ENCODE data around the gene G0S2.

The G0S2 gene

DNA sequence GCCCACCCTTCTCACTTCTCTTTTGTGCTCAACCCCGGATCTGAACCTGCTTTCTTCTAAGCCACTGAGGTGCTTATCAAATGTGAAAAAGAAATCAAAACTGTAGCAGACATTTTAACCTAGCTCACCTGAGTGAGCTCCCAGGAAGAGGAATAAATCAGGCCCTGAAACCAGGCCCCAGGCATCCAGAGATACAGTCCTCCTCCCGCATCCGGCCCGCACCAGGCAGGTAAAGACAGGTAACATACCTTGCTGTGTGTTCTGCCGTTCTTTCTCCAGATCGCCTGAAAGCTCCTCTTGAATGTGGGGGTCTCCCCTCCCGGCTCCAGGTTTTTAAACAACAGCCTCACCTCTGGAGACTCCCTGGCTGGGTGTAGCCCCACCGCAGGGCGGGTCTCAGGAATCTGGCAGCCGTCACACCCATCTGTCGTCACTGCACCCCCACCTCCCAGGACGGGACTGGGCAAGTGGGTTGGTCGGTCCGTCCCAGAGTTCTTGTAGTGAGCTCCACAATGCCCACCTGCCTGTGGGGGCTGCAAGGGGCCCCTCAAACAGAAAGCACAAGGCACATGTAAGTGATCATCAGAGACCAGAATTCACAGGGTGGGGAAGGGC lies 23.0 kb upstream of the G0S2 start, which contains the start of gene LAMB3:
LAMB3 (minus strand) TSS at position 305 of the 615 bp plus-strand sequence. CDS start 1,481 bp downstream, outside the sequence.
- Histone ChIP-seq H2BK12ac (ENCODE audit: low read length) (no peak within 1 kb of the TSS), H2BK5ac (ENCODE audit: low read length) (no peak within 1 kb of the TSS), H2BK120ac (ENCODE audit: low read depth, low read length) (no peak within 1 kb of the TSS), H3K18ac (ENCODE audit: low read length) (peak within 1 kb of the TSS; percentile 42), H4K8ac (ENCODE audit: low read depth, low read length) (no peak within 1 kb of the TSS), H3K9ac (ENCODE audit: low read depth, low read length, poor library complexity) (no peak within 1 kb of the TSS), H4K91ac (ENCODE audit: low read depth, low read length, poor library complexity) (no peak within 1 kb of the TSS), H2AK5ac (ENCODE audit: low read depth, low read length) (no peak within 1 kb of the TSS), H3K36me3 (replicated peaks in 1 of 2; ENCODE audit: control insufficient read depth in 2 of 2, insufficient read depth in 2 of 2, low read length in 2 of 2) (no peaks in the 10 kb centered on the region), H3K9me3 (replicated peaks in 1 of 2; ENCODE audit: control insufficient read depth in 2 of 2, insufficient read depth in 1 of 2, low read depth in 1 of 2, low read length in 2 of 2) (no peaks in the 10 kb centered on the region), H3K14ac (ENCODE audit: low read length) (no peak within 1 kb of the TSS), H3K79me1 (ENCODE audit: low read depth, low read length) (no peaks in the 10 kb centered on the region), H3K4me3 (ENCODE audit: low read length in 2 of 2) (no peak within 1 kb of the TSS), H3K27ac (replicated peaks; ENCODE audit: low read length) (no peak within 1 kb of the TSS), H3K27me3 (ENCODE audit: control insufficient read depth in 3 of 3, insufficient read depth in 3 of 3, low read depth in 1 of 3, low read length in 3 of 3) (peaks cover 0 to 3% (median 0%) of the 10 kb centered on the region in 3 experiments), H3K4ac (ENCODE audit: low read length) (no peak within 1 kb of the TSS), H3K4me2 (ENCODE audit: insufficient read depth, low read length, poor library complexity, severe bottlenecking) (no peak within 1 kb of the TSS), H2BK15ac (ENCODE audit: low read length) (no peak within 1 kb of the TSS), H2AFZ (ENCODE audit: low read length) (no peak within 1 kb of the TSS), H3K4me1 (ENCODE audit: control insufficient read depth in 2 of 2, insufficient read depth in 1 of 2, low read depth in 1 of 2, low read length in 2 of 2) (peaks cover 0 to 3% of the 10 kb centered on the region in 2 donors), H3K23ac (ENCODE audit: low read depth, low read length, poor library complexity) (no peak within 1 kb of the TSS)
- WGBS, 2 donors (ENCODE audit: extremely low coverage in 2 of 2, insufficient read length in 2 of 2, insufficient replicate concordance in 1 of 2): no CpG with 5 or more reads among the region's 14 CpGs
- DNase-seq (ENCODE audit: low spot score): no peak

GRCh38 chr1:209652873-209653401 lies 22.3 kb upstream of the G0S2 start:
- DNase-seq (ENCODE audit: low spot score): no peak
- no peak overlapping the region for H2BK120ac ChIP-seq (ENCODE audit: low read depth, low read length)
- peak overlapping the region; percentile 42 for H3K18ac ChIP-seq (ENCODE audit: low read length)
- H2AFZ ChIP-seq (ENCODE audit: low read length): no peak overlapping the region
- no peak overlapping the region for H3K27ac ChIP-seq (replicated peaks; ENCODE audit: low read length)
- H2BK12ac ChIP-seq (ENCODE audit: low read length): no peak overlapping the region
- no peaks in the 10 kb centered on the region for H3K79me1 ChIP-seq (ENCODE audit: low read depth, low read length)
- H3K4me3 ChIP-seq (ENCODE audit: low read length in 2 of 2): no peak overlapping the region
- H3K4ac ChIP-seq (ENCODE audit: low read length): no peak overlapping the region
- H3K4me1 ChIP-seq (ENCODE audit: control insufficient read depth in 2 of 2, insufficient read depth in 1 of 2, low read depth in 1 of 2, low read length in 2 of 2): peaks cover 0 to 6% of the 10 kb centered on the region in 2 donors
- H3K27me3 ChIP-seq (ENCODE audit: control insufficient read depth in 3 of 3, insufficient read depth in 3 of 3, low read depth in 1 of 3, low read length in 3 of 3): peaks cover 0 to 3% (median 0%) of the 10 kb centered on the region in 3 experiments
- H4K8ac ChIP-seq (ENCODE audit: low read depth, low read length): no peak overlapping the region
- no peaks in the 10 kb centered on the region for H3K36me3 ChIP-seq (replicated peaks in 1 of 2; ENCODE audit: control insufficient read depth in 2 of 2, insufficient read depth in 2 of 2, low read length in 2 of 2)
- WGBS, 2 donors (ENCODE audit: extremely low coverage in 2 of 2, insufficient read length in 2 of 2, insufficient replicate concordance in 1 of 2): no CpG with 5 or more reads among the region's 3 CpGs
- H3K4me2 ChIP-seq (ENCODE audit: insufficient read depth, low read length, poor library complexity, severe bottlenecking): no peak overlapping the region
- H2AK5ac ChIP-seq (ENCODE audit: low read depth, low read length): no peak overlapping the region
- no peak overlapping the region for H2BK15ac ChIP-seq (ENCODE audit: low read length)
- H3K9ac ChIP-seq (ENCODE audit: low read depth, low read length, poor library complexity): no peak overlapping the region
- no peak overlapping the region for H3K23ac ChIP-seq (ENCODE audit: low read depth, low read length, poor library complexity)
- no peak overlapping the region for H2BK5ac ChIP-seq (ENCODE audit: low read length)
- H4K91ac ChIP-seq (ENCODE audit: low read depth, low read length, poor library complexity): no peak overlapping the region
- H3K14ac ChIP-seq (ENCODE audit: low read length): no peak overlapping the region
- no peaks in the 10 kb centered on the region for H3K9me3 ChIP-seq (replicated peaks in 1 of 2; ENCODE audit: control insufficient read depth in 2 of 2, insufficient read depth in 1 of 2, low read depth in 1 of 2, low read length in 2 of 2)

DNA sequence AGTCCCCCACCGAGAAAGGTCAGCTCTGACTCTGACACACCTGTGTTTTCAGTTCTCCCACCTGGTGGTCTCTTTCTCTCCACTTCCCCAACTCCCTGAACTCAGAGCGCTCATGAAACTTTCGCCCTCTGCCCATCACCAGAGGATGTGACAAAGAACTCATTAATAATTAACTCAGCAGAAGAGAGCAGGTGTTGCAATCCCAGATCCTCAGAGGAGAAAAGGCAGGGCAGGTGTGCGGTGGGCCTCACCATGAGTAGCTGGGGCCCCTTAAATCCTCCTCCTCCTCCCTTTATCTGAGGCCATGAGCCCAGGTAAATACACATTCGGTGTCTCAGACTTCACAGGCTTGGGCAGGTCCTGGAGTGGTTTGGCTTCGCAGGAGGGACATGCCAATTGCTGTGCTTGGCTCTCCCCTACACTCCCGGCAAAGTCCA lies 21.3 kb upstream of the G0S2 start:
- Histone ChIP-seq H3K4me1 (ENCODE audit: control insufficient read depth in 2 of 2, insufficient read depth in 1 of 2, low read depth in 1 of 2, low read length in 2 of 2) (peaks cover 0 to 10% of the 10 kb centered on the region in 2 donors), H3K4me2 (ENCODE audit: insufficient read depth, low read length, poor library complexity, severe bottlenecking) (no peak overlapping the region), H3K4ac (ENCODE audit: low read length) (no peak overlapping the region), H3K14ac (ENCODE audit: low read length) (no peak overlapping the region), H2AK5ac (ENCODE audit: low read depth, low read length) (no peak overlapping the region), H3K4me3 (ENCODE audit: low read length in 2 of 2) (no peak overlapping the region), H3K27me3 (ENCODE audit: control insufficient read depth in 3 of 3, insufficient read depth in 3 of 3, low read depth in 1 of 3, low read length in 3 of 3) (peaks cover 0 to 3% (median 0%) of the 10 kb centered on the region in 3 experiments), H3K79me1 (ENCODE audit: low read depth, low read length) (no peaks in the 10 kb centered on the region), H2AFZ (ENCODE audit: low read length) (no peak overlapping the region), H2BK12ac (ENCODE audit: low read length) (no peak overlapping the region), H3K9me3 (replicated peaks in 1 of 2; ENCODE audit: control insufficient read depth in 2 of 2, insufficient read depth in 1 of 2, low read depth in 1 of 2, low read length in 2 of 2) (no peaks in the 10 kb centered on the region), H2BK15ac (ENCODE audit: low read length) (no peak overlapping the region), H4K8ac (ENCODE audit: low read depth, low read length) (no peak overlapping the region), H2BK120ac (ENCODE audit: low read depth, low read length) (no peak overlapping the region), H3K9ac (ENCODE audit: low read depth, low read length, poor library complexity) (no peak overlapping the region), H4K91ac (ENCODE audit: low read depth, low read length, poor library complexity) (no peak overlapping the region), H3K23ac (ENCODE audit: low read depth, low read length, poor library complexity) (no peak overlapping the region), H3K27ac (replicated peaks; ENCODE audit: low read length) (no peak overlapping the region), H3K36me3 (replicated peaks in 1 of 2; ENCODE audit: control insufficient read depth in 2 of 2, insufficient read depth in 2 of 2, low read length in 2 of 2) (no peaks in the 10 kb centered on the region), H3K18ac (ENCODE audit: low read length) (no peak overlapping the region), H2BK5ac (ENCODE audit: low read length) (peak overlapping the region; percentile 16)
- WGBS, 2 donors (ENCODE audit: extremely low coverage in 2 of 2, insufficient read length in 2 of 2, insufficient replicate concordance in 1 of 2): no CpG with 5 or more reads among the region's 7 CpGs
- DNase-seq (ENCODE audit: low spot score): no peak

DNA sequence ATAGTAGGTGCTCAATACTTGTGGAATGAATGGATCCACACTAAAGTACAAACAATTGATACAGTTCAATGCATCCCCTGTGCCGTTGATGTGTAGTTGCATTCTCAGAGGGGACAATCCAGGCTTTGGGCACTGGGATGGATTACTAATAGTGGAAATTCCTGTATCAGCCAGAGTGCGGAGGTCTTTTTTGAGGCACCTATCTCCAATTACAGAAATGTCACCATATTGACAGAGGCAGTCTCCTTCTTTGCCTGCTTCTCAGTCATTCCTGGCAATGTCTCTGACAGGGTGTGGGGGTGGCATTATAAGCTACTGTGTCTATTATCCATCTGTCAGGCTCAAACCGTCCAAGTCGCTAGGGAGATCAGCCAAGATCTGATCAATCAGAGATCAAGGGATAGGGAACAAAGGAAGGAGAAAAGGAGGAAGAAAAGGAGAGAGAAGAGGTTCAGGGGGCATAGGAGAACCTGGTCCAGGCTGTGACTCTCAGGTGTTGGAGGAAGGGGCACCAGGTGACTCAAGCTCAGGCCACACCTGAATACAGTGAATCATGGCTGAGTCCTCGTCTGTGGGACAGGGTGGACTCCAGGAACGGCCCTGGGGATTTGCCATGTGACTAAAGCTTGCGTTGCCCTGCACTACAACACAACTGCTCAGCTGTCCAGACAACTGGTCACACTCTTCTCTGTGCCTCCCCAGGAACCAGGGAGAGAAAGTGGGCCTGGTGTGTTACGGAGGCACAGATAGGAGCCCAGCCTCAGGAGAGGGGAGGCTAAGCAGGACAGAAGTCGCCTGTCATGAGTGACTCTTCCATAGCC lies 19.6 kb upstream of the G0S2 start:
- DNase-seq (ENCODE audit: low spot score): no peak
- H3K18ac ChIP-seq (ENCODE audit: low read length): no peak overlapping the region
- H3K14ac ChIP-seq (ENCODE audit: low read length): no peak overlapping the region
- H2AK5ac ChIP-seq (ENCODE audit: low read depth, low read length): peak overlapping the region; percentile 21
- H3K9ac ChIP-seq (ENCODE audit: low read depth, low read length, poor library complexity): no peak overlapping the region
- no peak overlapping the region for H3K4ac ChIP-seq (ENCODE audit: low read length)
- H3K4me3 ChIP-seq (ENCODE audit: low read length in 2 of 2): no peak overlapping the region
- H3K4me2 ChIP-seq (ENCODE audit: insufficient read depth, low read length, poor library complexity, severe bottlenecking): no peak overlapping the region
- no peak overlapping the region for H4K91ac ChIP-seq (ENCODE audit: low read depth, low read length, poor library complexity)
- no peaks in the 10 kb centered on the region for H3K36me3 ChIP-seq (replicated peaks in 1 of 2; ENCODE audit: control insufficient read depth in 2 of 2, insufficient read depth in 2 of 2, low read length in 2 of 2)
- H2BK15ac ChIP-seq (ENCODE audit: low read length): no peak overlapping the region
- H2BK5ac ChIP-seq (ENCODE audit: low read length): no peak overlapping the region
- no peak overlapping the region for H2BK12ac ChIP-seq (ENCODE audit: low read length)
- no peak overlapping the region for H4K8ac ChIP-seq (ENCODE audit: low read depth, low read length)
- H2AFZ ChIP-seq (ENCODE audit: low read length): no peak overlapping the region
- H3K27ac ChIP-seq (replicated peaks; ENCODE audit: low read length): no peak overlapping the region
- peaks cover 0 to 3% (median 0%) of the 10 kb centered on the region in 3 experiments for H3K27me3 ChIP-seq (ENCODE audit: control insufficient read depth in 3 of 3, insufficient read depth in 3 of 3, low read depth in 1 of 3, low read length in 3 of 3)
- WGBS, 2 donors (ENCODE audit: extremely low coverage in 2 of 2, insufficient read length in 2 of 2, insufficient replicate concordance in 1 of 2): no CpG with 5 or more reads among the region's 9 CpGs
- no peak overlapping the region for H3K23ac ChIP-seq (ENCODE audit: low read depth, low read length, poor library complexity)
- peaks cover 0 to 14% of the 10 kb centered on the region in 2 donors for H3K4me1 ChIP-seq (ENCODE audit: control insufficient read depth in 2 of 2, insufficient read depth in 1 of 2, low read depth in 1 of 2, low read length in 2 of 2)
- no peak overlapping the region for H2BK120ac ChIP-seq (ENCODE audit: low read depth, low read length)
- H3K79me1 ChIP-seq (ENCODE audit: low read depth, low read length): no peaks in the 10 kb centered on the region
- no peaks in the 10 kb centered on the region for H3K9me3 ChIP-seq (replicated peaks in 1 of 2; ENCODE audit: control insufficient read depth in 2 of 2, insufficient read depth in 1 of 2, low read depth in 1 of 2, low read length in 2 of 2)

All from neuronal stem cell (in vitro differentiated cells).